Hepatocyte (in vitro differentiated cells): ENCODE data around the gene KCNMA1. TPM values are rescaled to one million over a fixed set of nuclear protein-coding genes. Genes with fewer than 3 reads are reported as not detected.

Experiments
- DNase-seq: peaks from one replicate; pipeline ENCODE4 v3.0.0-alpha.2; 2016; ENCODE audit warnings: low spot score
- H2AFZ ChIP-seq: fragments of 200-600 bp; sonication (generic); 2 replicates; pipeline ENCODE4 v1.6.0; 2016; ENCODE audit warnings: antibody characterized with exemption, mild to moderate bottlenecking
- H3K27ac ChIP-seq: fragments of 200-600 bp; sonication (generic); 2 replicates; pipeline ENCODE4 v1.5.1; 2016; ENCODE audit warnings: mild to moderate bottlenecking
- H3K27me3 ChIP-seq: fragments of 200-600 bp; sonication (generic); 2 replicates; pipeline ENCODE4 v1.6.1; 2016
- H3K36me3 ChIP-seq: fragments of 200-600 bp; sonication (generic); replicated peaks from 2 replicates; pipeline ENCODE4 v1.5.1; 2016; ENCODE audit warnings: low read depth; ENCODE audit not compliant: insufficient read depth
- H3K4me1 ChIP-seq: fragments of 200-600 bp; sonication (generic); 2 replicates; pipeline ENCODE4 v1.5.1; 2016; ENCODE audit warnings: mild to moderate bottlenecking, moderate library complexity; ENCODE audit not compliant: insufficient read depth
- H3K4me2 ChIP-seq: fragments of 200-600 bp; sonication (generic); 2 replicates; pipeline ENCODE4 v1.6.0; 2016
- H3K4me3 ChIP-seq: fragments of 200-600 bp; sonication (generic); 2 replicates; pipeline ENCODE4 v1.5.1; 2016; ENCODE audit warnings: mild to moderate bottlenecking
- H3K79me2 ChIP-seq: fragments of 200-600 bp; sonication (generic); 2 replicates; pipeline ENCODE4 v1.6.0; 2017; ENCODE audit warnings: mild to moderate bottlenecking
- H3K9me2 ChIP-seq: fragments of 200-600 bp; sonication (generic); replicated peaks from 2 replicates; pipeline ENCODE4 v1.6.0; 2017; ENCODE audit warnings: mild to moderate bottlenecking; ENCODE audit not compliant: insufficient read depth
- H3K9me3 ChIP-seq: fragments of 200-600 bp; sonication (generic); 2 replicates; pipeline ENCODE4 v1.5.1; 2016; ENCODE audit warnings: low read depth, mild to moderate bottlenecking
- H4K20me1 ChIP-seq: fragments of 200-600 bp; sonication (generic); 2 replicates; pipeline ENCODE4 v1.6.0; 2016; ENCODE audit warnings: mild to moderate bottlenecking; ENCODE audit not compliant: insufficient read depth, poor library complexity, severe bottlenecking
- EZH2 ChIP-seq: fragments of 200-600 bp; sonication (generic); IDR thresholded peaks from 2 replicates; pipeline ENCODE4 v1.6.1; 2016; ENCODE audit warnings: antibody characterized with exemption, mild to moderate bottlenecking, borderline replicate concordance
- EZH2phosphoT487 ChIP-seq: fragments of 200-600 bp; sonication (generic); IDR thresholded peaks from one replicate; pipeline ENCODE4 v1.6.1; 2018; ENCODE audit warnings: antibody characterized with exemption, mild to moderate bottlenecking, low read depth, moderate library complexity; ENCODE audit not compliant: unreplicated experiment, severe bottlenecking
- WGBS: methylation state at CpG from one replicate; pipeline ENCODE4 v1.1.6; 2016; ENCODE audit warnings: low lambda C conversion rate; ENCODE audit errors: missing lambda C conversion rate; 5-methylcytosine and 5-hydroxymethylcytosine counted together
- polyA plus RNA-seq: library from polyadenylated mRNA; unstranded; fragments of >200 nt; fragmentation: Nextera tagmentation; extraction: Ambion mirVana; gene quantifications from 2 replicates; pipeline ENCODE4 v1.2.1, GENCODE V29; 2016
- total RNA-seq: library from RNA; depleted of rRNA; stranded (reverse); fragments of >200 nt; gene quantifications from 2 replicates; pipeline ENCODE4 v1.2.3, GENCODE V29; 2014
- TF ChIP-seq, protein P1 (sequence below): fragments of 200-600 bp; sonication (generic); IDR thresholded peaks from 2 replicates; pipeline ENCODE4 v1.5.1; 2016; ENCODE audit warnings: antibody characterized with exemption, mild to moderate bottlenecking; ENCODE audit not compliant: poor library complexity

The KCNMA1 gene
- total and polyA plus RNA-seq, 2 experiments from 2014 or later: 42.6 to 73.3 TPM

GRCh38 chr10:77428691-77429395 is 208.8 kb downstream of the KCNMA1 start:
- DNase-seq: peak; percentile 74
- H3K36me3 ChIP-seq: no peaks in the 10 kb centered on the region
- H2AFZ ChIP-seq: no peak overlapping the region
- TF ChIP-seq EZH2phosphoT487 (no peak), EZH2 (no peak)
- TF ChIP-seq, protein P1, sequence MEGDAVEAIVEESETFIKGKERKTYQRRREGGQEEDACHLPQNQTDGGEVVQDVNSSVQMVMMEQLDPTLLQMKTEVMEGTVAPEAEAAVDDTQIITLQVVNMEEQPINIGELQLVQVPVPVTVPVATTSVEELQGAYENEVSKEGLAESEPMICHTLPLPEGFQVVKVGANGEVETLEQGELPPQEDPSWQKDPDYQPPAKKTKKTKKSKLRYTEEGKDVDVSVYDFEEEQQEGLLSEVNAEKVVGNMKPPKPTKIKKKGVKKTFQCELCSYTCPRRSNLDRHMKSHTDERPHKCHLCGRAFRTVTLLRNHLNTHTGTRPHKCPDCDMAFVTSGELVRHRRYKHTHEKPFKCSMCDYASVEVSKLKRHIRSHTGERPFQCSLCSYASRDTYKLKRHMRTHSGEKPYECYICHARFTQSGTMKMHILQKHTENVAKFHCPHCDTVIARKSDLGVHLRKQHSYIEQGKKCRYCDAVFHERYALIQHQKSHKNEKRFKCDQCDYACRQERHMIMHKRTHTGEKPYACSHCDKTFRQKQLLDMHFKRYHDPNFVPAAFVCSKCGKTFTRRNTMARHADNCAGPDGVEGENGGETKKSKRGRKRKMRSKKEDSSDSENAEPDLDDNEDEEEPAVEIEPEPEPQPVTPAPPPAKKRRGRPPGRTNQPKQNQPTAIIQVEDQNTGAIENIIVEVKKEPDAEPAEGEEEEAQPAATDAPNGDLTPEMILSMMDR: peak; percentile 52
- no peaks in the 10 kb centered on the region for H3K27me3 ChIP-seq
- H4K20me1 ChIP-seq: no peaks in the 10 kb centered on the region
- H3K79me2 ChIP-seq: peaks cover 3% of the 10 kb centered on the region
- H3K9me2 ChIP-seq: no peaks in the 10 kb centered on the region
- WGBS: 59% methylated on average over 3 of the region's 3 CpGs
- H3K4me3 ChIP-seq: no peak overlapping the region
- H3K4me2 ChIP-seq: no peak overlapping the region
- H3K27ac ChIP-seq: no peak overlapping the region
- H3K9me3 ChIP-seq: no peaks in the 10 kb centered on the region
- H3K4me1 ChIP-seq: peaks cover 21% of the 10 kb centered on the region

- no peaks in the 10 kb centered on the region for H3K27me3 ChIP-seq
- H3K4me1 ChIP-seq: no peaks in the 10 kb centered on the region
- TF ChIP-seq EZH2phosphoT487: no peak
- TF ChIP-seq, protein P1: no peak
- TF ChIP-seq EZH2: no peak
- no peak overlapping the region for H2AFZ ChIP-seq
- no peaks in the 10 kb centered on the region for H3K36me3 ChIP-seq
- no peaks in the 10 kb centered on the region for H3K9me2 ChIP-seq
- H4K20me1 ChIP-seq: no peaks in the 10 kb centered on the region
- no peak overlapping the region for H3K4me2 ChIP-seq
- no peak overlapping the region for H3K4me3 ChIP-seq
- H3K79me2 ChIP-seq: no peaks in the 10 kb centered on the region
- H3K27ac ChIP-seq: no peak overlapping the region
- no peaks in the 10 kb centered on the region for H3K9me3 ChIP-seq
- DNase-seq: no peak
Observed at GRCh38 chr10:77424257-77424656, 213.4 kb downstream of the KCNMA1 start.

GRCh38 chr10:77422491-77423338 is 214.9 kb downstream of the KCNMA1 start:
- Histone ChIP-seq H3K4me3 (no peak overlapping the region), H3K4me2 (no peak overlapping the region), H4K20me1 (no peaks in the 10 kb centered on the region), H3K4me1 (peaks cover 4% of the 10 kb centered on the region), H3K79me2 (no peaks in the 10 kb centered on the region), H3K9me2 (no peaks in the 10 kb centered on the region), H3K36me3 (no peaks in the 10 kb centered on the region), H3K27me3 (no peaks in the 10 kb centered on the region), H2AFZ (no peak overlapping the region), H3K27ac (no peak overlapping the region), H3K9me3 (no peaks in the 10 kb centered on the region)
- no peak for TF ChIP-seq EZH2phosphoT487
- TF ChIP-seq, protein P1: no peak
- TF ChIP-seq EZH2: no peak
- WGBS: 79% methylated on average over 5 of the region's 5 CpGs
- no peak for DNase-seq
